ENCODE results near the gene ALK.

ALK gene

DNA sequence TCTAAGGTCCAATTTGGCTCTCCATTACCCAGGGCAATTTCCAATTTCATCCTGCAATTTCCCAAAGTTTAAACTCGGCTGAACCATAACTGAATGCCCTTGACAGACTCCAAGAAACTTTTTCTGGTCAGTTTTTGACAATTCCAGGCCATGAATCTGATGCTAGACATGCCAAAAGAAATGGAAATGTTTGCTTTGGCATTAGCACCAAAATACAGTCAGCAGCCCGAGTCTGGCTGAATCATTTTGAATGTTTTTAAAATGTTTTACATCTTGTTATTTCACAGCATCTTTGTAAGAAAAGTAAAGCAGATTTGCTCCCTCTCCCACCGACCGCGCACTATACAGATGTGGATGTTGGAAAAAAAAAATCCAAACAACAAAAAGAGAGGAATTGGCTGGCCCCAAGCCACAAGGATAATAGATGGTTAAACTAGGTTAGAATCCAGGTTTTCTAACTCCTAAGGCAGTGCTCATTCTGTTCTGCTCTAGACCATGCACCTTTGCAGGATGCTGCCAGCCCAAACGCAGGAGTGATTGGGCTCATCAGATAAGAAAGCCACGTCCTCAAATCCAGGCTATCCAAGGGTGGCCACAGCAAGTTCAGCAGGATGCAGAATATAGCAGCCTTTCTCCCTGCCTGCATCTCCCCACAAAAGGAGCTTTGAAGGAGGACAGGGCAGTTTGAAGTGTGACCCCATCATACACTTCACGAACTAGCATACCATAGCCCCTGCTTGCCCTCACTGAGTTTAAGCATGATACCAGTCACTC lies 167.5 kb downstream of the ALK start:
- CTCF ChIA-PET, result interaction anchor here (0.6 kb wide), 1 partner anchor 11 kb away, joined by 3 read pairs; no protein-coding TSS in a partner anchor
- H3K36me3 ChIP-seq (ENCODE audit: control insufficient read depth in 2 of 2, insufficient read depth in 1 of 2, low read length in 2 of 2), result no peaks in the 10 kb centered on the region
- H3K4me1 ChIP-seq (ENCODE audit: control insufficient read depth, insufficient read depth, low read length), result no peaks in the 10 kb centered on the region
- no peak overlapping the region for H3K4me3 ChIP-seq (ENCODE audit: low read depth, low read length)
- H3K9me3 ChIP-seq (ENCODE audit: control insufficient read depth, insufficient read depth, low read depth, low read length), result no peaks in the 10 kb centered on the region
- TF ChIP-seq PBX3 (CRISPR knock-in tag; IDR thresholded peaks at IDR 0.05) (no peak), ZNF2 (tag by site-specific recombination; IDR thresholded peaks at IDR 0.05) (no peak), IKZF3 (tag by site-specific recombination; IDR thresholded peaks at IDR 0.05) (no peak), ZNF701 (tag by site-specific recombination; IDR thresholded peaks at IDR 0.05) (no peak), REST (tag by site-specific recombination; IDR thresholded peaks at IDR 0.05) (no peak), ZNF837 (tag by site-specific recombination; IDR thresholded peaks at IDR 0.05) (no peak), ZNF624 (tag by site-specific recombination; IDR thresholded peaks at IDR 0.05) (no peak), ZNF571 (tag by site-specific recombination; IDR thresholded peaks at IDR 0.05) (no peak), ZNF391 (tag by site-specific recombination; IDR thresholded peaks at IDR 0.05; ENCODE audit: borderline replicate concordance, low read depth) (no peak), ZNF664 (tag by site-specific recombination; IDR thresholded peaks at IDR 0.05) (no peak), ZBTB20 (tag by site-specific recombination; IDR thresholded peaks at IDR 0.05) (no peak), ZNF585B (tag by site-specific recombination; IDR thresholded peaks at IDR 0.05) (no peak), ZBTB49 (tag by site-specific recombination; IDR thresholded peaks at IDR 0.05; ENCODE audit: low read depth) (no peak), ZNF169 (tag by site-specific recombination; IDR thresholded peaks at IDR 0.05) (no peak)
- TF ChIP-seq, protein P1, sequence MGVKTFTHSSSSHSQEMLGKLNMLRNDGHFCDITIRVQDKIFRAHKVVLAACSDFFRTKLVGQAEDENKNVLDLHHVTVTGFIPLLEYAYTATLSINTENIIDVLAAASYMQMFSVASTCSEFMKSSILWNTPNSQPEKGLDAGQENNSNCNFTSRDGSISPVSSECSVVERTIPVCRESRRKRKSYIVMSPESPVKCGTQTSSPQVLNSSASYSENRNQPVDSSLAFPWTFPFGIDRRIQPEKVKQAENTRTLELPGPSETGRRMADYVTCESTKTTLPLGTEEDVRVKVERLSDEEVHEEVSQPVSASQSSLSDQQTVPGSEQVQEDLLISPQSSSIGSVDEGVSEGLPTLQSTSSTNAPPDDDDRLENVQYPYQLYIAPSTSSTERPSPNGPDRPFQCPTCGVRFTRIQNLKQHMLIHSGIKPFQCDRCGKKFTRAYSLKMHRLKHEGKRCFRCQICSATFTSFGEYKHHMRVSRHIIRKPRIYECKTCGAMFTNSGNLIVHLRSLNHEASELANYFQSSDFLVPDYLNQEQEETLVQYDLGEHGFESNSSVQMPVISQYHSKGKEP (tag by site-specific recombination; IDR thresholded peaks at IDR 0.05), result no peak
- TF ChIP-seq, protein P2, sequence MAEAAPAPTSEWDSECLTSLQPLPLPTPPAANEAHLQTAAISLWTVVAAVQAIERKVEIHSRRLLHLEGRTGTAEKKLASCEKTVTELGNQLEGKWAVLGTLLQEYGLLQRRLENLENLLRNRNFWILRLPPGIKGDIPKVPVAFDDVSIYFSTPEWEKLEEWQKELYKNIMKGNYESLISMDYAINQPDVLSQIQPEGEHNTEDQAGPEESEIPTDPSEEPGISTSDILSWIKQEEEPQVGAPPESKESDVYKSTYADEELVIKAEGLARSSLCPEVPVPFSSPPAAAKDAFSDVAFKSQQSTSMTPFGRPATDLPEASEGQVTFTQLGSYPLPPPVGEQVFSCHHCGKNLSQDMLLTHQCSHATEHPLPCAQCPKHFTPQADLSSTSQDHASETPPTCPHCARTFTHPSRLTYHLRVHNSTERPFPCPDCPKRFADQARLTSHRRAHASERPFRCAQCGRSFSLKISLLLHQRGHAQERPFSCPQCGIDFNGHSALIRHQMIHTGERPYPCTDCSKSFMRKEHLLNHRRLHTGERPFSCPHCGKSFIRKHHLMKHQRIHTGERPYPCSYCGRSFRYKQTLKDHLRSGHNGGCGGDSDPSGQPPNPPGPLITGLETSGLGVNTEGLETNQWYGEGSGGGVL (tag by site-specific recombination; IDR thresholded peaks at IDR 0.05), result no peak
- no peak overlapping the region for H3K27ac ChIP-seq (ENCODE audit: extremely low read depth, low read depth, low read length)
- POLR2A ChIA-PET, result no interaction called here

All from HEK293 (cell line).